ENCODE measurements around the gene ERI3. TPM values are rescaled to one million over a fixed set of nuclear protein-coding genes. Genes with fewer than 3 reads are reported as not detected.

The ERI3 gene
- total RNA-seq, 1 donor from 2014 or later: 79.5 TPM

DNA sequence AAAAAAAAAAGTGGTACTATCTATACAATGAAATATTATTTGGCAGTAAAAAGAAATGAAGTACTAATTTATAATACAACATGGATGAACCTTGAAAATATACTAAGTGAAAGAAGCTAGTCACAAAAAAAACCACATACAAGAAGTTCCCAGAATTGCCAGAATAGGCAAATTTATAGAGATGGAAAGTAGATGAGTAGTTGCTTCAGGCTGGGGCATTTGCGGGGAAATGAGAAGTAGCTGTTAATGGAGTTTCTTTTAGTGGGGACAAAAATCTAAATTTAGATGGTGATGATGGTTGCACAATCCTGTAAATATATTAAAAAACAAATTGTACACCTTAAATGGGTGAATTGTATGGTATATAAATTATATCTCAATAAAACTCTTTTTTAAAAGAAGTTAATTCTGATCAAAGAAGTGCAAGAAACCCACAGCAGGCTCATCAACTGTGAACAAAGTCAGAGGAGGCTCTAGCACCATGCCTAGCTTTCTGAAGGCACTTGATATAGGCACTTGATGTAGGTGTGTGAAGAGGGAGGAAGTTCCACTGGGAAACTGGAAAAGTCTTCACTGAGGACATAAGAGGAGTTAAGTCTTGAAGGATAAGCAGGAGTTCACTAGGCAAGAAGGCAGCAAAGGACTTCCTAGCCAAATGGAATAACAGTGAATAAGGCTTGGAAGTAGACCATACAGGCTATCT lies 89.2 kb downstream of the ERI3 start:
- no peak for DNase-seq (ENCODE audit: low spot score in 2 of 2)
- no peak for FAIRE-seq

DNA sequence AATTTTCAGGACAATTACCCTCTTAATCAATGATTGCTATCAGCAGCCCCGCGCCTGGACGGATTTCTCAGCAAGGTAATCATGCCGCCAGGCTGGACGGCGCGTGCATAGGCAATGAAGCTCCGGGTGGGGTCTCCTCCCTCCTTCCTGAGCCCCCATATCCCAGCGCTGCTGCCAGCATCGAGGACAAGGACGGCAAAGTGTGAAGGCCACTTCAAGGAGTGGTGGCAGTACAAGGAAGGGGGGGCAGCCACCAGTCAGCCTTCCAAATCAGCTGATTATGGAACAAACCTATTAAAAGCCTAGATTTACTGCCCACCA lies 90.6 kb downstream of the ERI3 start:
- DNase-seq (ENCODE audit: low spot score in 2 of 2): no peak
- no peak for FAIRE-seq

DNA sequence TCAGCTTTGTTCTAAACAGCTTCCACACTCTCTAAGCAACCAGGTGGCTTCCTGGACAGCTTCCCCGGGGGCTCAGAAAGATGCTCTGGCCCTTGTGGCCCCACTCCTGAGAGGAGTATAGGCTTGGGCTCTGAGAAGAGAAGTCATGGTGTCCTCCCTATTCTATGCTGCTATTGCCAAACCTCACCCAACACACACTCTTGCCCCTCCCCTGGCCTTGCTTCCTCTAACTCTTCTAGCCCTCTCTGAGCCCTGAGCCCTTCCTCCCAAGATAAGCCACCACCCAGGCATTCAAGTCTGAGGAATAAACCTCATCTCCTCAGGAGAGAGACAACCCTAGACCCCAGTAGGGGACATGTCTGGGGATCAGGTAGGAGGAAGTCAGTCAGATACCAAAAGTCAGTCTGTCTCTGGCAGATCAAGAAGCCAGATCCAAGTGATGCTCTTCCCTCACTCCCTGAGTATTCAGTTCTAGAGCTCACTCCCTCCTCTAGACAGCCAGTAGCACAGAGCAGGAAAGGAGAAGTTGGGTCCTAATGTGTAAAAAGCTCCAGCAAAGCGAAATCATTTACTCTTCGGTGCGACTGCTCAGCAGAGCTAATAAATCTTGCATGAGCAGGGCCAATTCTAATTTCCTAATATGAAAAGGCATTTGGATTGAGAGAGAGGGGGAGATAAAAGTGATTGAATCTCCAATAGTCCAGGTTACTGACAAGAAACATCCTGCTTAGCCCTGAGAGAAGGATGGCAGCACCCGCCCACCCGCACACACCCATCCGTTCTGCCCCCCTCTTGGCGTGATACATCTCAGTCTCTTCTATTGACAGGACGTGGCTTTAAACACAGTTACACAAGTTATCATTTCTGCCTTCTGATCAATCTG lies 91.2 kb downstream of the ERI3 start:
- DNase-seq (ENCODE audit: low spot score in 2 of 2) (no peak), FAIRE-seq (no peak)

DNA sequence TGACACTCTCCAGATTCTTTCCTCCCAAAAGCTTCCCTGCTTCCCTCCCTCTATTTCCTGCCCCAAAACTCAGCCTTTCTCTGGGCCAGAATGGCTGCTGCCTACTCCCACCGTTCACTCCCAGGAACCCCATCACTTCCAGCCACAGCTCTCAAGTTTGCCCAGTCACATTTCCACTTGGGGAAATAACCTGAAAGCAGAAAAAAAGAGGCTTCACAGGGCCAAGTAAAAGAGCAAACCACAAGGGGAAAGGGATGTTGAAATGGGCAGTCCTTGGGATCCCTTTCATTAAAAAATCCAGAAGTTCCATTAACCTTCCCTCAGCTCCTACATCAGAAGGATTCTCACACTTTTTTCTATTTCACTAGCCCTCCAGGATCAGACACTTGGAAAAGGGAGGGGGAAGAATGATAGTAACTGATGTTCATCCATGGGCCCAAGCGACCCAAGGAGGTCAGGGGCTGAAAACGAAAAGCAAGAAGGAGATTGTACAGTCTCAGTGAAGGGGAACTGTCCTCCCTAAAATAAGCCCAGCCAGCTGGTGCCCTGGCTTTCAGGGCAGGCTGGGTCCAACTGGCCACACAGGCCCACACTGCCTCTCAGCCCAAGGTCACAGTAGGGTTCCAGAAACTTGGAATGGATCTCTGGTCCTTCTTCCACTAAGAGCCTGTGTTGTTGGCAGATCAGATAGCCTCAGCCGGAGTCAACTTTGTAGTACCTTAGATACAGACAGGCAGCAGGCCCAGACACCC lies 92.1 kb downstream of the ERI3 start:
- DNase-seq (ENCODE audit: low spot score in 2 of 2): no peak
- no peak for FAIRE-seq

DNA sequence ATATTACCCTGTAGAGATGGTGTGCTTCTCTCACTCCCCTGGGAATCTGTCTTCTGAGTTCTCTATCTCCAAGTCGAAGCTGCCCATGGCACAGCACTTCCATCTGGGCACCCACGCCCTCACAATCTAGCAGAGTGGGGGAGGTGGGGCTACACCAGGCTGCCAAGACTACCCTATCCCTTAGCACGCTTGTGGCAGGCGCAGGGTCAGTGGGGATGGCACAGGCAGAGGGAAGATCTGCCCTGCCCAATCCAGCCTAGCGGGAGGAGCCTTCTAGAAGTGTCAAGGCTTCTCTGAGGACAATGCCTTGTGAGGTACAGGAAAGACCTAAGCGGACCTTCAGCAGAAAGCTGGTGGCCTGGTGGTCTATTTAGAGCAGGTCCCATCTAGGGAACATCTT lies 92.6 kb downstream of the ERI3 start:
- DNase-seq (ENCODE audit: low spot score in 2 of 2): no peak
- no peak for FAIRE-seq

DNA sequence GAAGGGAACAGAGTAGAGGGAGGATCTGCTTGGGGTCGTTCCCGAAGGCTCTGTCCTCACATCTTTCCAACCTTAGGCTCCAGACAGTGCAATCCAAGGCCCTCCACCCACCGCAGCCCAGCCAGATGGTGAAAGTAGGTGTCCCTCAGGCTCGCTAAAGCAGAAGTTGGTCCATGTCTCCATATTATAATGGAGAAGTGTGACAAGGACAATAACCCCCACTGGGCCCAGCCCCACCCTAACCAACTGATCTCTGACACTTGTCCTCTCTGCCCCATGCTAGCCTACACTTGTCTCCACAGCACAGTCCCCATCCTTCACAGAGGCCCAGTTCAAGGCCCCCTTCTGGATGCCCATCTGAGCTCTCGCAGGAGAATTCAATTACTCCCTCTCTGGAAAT lies 93.1 kb downstream of the ERI3 start:
- no peak for DNase-seq (ENCODE audit: low spot score in 2 of 2)
- no peak for FAIRE-seq

DNA sequence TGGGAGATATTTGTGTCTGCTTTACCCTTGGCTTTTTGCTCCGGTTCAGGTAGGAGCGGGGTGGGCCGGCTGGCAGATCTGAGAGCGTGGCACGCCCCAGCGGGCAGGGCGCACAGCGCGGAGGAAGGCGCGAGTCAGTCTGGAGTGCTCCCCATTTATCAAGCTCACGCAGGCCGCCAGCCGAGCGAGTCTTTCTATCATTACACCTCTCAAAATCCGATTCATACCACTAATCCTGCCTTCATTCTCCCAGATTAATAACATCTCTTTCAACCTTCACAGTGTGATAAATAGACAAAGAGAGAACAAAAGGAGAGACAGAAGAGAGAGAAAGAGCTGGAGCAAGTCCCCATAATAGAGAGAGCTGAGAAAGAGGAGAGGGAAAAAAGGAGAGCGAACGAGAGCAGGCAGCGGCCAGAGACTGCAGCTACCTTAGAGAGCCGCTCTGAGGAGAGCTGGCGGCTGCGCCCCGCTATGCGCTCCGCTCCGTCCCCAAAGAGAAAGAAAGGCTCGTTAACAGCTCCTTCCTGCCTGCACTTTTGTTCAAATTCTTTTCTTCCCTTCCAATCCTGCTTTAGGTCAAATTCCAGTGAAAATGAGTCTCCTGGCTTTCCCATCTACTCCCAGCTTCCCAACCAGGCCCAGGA lies 93.8 kb downstream of the ERI3 start:
- DNase-seq (ENCODE audit: low spot score in 2 of 2): no peak
- FAIRE-seq: no peak

DNA sequence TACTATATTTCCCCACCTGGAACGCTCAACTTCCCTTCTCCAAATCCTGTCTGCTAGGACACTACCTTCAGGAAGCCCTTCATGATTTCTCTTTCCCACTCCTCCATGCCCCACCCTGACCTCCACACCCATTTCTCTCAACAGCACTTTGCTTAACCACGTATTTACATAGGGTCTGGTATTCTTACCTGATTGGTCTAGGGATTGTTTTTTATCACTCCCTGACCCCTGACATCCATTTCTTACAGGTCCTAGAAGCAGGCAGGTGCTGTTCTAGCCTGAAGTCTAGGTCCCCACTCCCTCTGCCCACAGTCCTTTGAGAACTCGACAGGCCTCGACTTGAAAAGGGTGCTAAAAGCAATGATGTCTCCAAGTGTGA lies 94.3 kb downstream of the ERI3 start:
- no peak for DNase-seq (ENCODE audit: low spot score in 2 of 2)
- no peak for FAIRE-seq

DNA sequence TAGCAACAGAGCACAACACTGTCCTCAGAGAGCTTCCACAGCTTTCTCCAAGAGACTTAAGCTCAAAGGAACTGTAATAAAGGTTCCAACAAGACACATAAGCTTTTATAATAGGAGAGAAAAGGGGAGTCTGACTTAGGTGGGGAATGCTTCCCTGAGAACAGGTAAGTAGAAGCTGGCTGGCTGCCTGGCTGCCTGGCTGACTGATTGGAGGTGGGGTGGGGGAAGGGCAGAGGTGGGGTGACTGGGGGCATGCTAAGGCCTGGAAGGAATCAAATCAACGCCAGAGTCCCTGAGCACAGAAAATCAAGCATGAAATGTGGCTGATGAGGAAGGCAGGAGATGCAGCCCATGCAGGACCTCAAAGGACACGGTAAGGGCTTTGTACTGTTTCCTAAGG lies 96.0 kb downstream of the ERI3 start:
- FAIRE-seq: no peak

DNA sequence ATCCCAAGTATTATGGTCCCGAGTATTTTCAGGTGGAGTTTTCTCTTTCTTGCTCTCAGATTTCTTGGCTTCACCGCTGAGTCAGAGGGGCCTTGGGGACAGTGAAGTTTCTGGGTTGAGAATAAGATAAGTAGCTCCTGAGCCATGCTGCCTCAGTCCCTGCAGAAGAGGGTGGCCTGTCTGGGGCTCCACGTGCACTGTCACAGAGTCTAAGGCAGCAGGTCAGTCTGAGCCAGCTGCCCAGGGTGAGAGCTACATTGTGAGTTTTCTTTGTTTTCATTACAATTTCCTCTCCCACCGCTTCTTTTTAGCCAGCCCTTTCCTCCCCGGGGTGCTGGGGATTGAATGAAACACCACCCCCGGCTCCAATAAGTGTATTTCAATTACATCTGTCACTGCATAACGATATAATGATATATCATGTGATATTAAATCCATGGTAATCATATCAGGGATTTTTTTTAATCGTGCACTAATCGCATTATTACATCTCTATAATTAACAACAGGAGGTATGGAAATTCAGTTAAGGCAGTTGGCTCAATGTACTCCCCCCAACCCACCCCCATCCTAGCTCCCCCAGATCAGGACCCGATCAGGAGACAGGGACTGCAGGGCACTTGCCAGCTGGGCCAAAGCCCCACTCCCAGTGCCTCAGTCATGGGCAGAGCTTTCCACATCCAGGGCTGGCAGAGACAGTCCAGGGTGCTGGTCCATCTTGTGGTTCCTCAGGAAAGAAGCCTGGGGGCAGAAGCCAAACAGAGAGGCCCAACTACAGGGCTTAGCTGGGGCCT lies 98.1 kb downstream of the ERI3 start:
- FAIRE-seq (no peak), DNase-seq (ENCODE audit: low spot score in 2 of 2) (no peak)

More for the DNA sequence above, 96.0 kb downstream of the ERI3 start:
- DNase-seq (ENCODE audit: low spot score in 2 of 2): no peak

DNA sequence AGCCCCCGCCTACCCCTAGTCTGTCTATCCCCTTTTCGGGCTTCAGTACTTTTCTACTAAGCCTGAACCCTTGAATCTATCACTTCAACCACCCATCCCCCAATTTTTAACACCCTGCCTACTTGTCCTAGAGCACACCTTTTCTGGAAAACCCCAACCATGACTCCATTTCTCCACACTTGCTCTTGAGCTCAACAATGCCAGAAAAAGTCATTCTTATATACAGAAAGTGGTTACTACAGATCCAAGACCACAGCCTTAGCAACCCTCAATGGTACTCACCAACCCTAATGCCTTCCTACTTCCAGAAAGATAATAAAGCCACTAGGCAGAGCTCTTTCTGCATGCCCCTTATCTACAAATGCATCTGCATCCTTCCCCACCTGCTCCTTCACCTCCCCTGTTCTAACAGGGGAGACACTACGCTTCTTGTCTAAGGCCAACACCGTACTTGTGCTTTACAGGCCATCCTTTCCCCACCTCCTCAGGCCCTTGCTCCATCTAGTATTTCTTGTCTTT lies 100.6 kb downstream of the ERI3 start:
- DNase-seq (ENCODE audit: low spot score in 2 of 2): no peak
- FAIRE-seq: no peak

DNA sequence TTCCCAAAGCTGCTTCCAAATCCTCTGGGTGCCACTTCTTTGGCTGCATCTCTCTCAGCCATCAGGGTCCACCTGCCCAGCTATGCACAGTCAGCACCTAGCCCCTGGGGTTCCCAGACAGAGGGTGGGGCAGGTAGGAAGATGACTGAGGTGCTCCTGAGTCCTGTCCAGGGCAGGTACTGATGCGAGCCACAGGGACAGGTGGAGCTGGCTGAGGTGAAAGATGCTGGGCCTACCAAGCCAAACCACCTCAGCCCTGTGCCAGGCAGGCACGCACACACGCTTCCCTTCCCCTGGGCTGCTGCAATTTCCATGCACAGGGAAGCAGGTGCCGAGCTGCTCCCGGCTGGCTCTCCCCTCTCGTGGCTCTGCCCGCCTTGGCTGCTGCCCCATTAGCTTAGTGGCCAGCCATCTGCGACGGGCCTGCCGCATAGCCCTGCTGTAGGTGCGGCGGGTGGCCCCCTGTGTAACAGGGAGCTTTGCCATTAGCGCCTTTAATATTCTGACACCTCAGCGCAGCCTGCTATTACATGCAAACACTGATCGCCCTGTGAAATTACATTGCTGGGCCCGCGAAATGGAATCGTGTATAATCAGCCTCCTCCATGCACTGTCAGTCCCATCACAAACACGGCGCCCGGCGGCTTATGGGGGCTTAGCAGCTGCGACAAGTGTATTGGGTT lies 102.9 kb downstream of the ERI3 start:
- FAIRE-seq: no peak
- no peak for DNase-seq (ENCODE audit: low spot score in 2 of 2)

DNA sequence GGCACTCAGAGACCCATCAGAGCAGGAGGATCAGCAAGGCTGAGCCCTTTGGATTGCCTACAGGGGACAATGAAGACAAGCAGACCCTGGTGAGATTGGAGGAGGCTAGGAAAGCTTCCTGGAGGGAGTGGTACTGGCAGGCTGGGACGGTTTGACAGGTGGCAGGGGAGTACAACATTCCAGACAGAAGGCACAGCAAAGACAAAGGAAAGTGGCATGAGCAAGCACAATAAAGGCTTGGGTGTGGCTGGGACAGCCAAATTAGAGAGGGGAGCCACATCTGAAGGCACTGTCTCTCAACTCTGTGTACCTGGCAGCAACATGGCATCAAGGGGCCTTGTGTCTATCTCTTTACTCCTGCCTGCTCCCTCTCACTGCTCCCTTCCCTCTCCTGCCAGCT lies 103.6 kb downstream of the ERI3 start:
- no peak for FAIRE-seq
- no peak for DNase-seq (ENCODE audit: low spot score in 2 of 2)

DNA sequence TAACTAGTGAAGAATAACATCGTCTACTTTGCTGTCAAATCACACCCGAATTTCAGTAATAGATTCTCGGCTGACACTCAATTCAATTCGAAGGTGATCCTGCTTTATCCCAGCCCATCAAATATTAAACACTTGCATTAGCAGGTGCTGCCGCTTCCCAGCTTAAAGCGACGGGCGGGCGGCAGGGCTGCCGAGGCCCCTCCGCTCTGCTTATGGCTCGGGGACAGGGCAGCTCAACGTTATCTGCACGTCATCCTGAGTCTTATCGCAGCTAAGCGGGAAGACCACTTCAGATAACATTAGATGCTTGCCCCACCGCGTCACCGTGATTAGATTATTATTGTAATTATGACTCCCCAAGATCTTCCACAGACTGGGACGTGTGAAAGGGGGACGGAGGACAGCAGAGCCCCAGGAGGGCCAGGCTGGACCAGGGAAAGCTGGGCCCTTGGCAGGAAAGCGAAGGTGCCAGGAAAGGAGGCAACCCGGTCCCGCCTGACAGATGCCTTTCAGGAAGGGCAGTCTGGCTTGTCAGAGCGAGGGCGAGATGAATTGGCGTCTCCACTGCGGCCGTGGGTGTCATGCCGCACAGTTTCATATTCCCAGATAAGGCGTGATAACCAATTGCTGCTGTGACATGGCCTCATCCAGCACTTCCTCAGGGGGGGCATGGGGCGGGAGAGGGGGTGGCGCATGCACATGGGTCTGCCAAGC lies 104.8 kb downstream of the ERI3 start:
- FAIRE-seq (no peak), DNase-seq (ENCODE audit: low spot score in 2 of 2) (no peak)

DNA sequence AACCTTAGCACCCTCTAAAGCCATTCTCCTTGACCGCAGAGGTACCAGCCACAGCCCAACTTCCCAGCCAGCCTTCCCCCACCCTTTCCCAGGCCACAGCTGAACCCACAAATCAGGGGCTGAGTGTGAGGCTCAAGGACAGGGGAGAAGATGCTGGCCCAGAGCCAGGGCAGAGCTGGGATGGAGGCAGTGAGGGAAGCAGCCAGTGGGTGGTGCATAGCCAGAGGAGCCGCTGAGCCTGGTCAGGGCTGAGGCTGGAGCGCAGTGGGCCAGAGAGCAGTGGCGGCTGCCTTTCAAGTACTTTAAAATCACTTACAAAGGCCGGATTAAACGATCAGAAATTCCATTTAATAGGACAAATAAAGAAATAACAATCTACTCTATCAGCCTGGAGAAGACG lies 105.5 kb downstream of the ERI3 start:
- DNase-seq (ENCODE audit: low spot score in 2 of 2) (peak in 1 of 2 donors; percentile 39), FAIRE-seq (no peak)

DNA sequence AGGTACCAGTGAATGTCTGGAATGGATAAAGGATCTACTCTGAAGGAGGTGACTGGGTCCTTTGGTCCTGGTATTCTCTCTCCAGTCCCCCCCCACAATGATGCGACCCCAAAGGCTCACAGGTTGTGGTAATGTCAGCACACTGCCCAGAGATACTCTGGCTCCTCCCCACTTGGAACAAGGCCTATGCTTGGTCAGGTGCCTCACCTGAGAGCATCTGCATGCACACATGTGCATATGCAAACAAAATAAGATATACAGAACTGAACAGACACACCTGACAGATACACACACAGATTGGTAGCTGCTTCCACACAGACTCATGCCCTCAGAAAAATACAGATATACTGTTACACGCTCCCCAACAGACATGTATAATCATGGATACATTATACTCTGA lies 108.3 kb downstream of the ERI3 start:
- FAIRE-seq (no peak), DNase-seq (ENCODE audit: low spot score in 2 of 2) (no peak)

DNA sequence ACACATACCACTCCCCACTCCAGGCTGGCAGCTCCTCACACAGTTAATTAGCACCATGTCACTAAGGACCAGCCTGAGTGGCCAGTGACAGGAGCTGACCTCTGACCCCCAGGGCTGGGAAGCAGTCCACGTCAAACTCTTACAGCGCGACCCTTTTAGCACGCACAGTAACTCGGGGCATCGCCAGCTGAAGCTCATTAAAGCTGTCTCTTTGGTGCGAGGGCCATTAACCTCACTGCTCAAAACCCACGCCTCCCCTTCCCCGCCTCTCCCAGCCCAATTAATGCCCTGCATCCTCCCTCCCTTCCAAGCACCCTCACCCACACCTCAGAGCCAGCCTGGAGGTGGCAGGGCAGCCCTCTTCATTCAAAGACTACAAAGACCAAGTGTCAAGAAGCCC lies 110.1 kb downstream of the ERI3 start:
- no peak for DNase-seq (ENCODE audit: low spot score in 2 of 2)

DNA sequence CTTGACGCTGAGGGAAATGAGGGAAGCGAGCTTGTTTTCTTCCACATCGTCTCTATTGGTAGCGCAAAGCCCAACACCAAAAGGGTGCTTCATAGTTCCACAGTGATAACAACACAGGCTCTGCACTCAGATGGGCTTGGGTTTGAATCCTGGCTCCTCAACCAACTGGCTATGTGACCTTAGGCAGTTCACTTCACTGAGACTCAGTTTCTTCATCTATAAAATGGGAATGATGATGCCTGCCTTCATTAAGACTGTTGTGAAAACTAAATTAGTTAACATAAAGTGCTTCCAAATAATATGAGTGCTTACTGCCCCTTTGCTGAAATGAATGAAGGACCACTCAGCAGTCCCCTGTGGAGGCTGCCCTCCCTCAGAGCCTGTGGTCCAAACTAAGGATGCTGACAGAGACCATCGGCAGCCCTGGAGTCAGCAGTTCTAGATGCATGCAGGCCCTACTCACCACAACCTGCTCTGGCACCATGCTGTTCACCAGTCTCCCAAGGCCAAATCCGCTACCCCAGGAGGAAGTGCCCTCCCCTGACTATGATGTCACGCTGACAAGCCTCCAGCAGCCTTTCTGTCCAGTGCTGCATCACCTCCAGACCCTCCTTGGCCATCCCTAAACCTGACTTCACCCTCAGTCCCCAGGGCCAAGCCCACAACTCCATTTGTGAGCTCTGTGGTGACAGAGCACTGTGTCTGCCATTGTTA lies 111.1 kb downstream of the ERI3 start:
- DNase-seq (ENCODE audit: low spot score in 2 of 2) (no peak), FAIRE-seq (no peak)

More for the DNA sequence above, 110.1 kb downstream of the ERI3 start:
- FAIRE-seq: no peak

Measured in frontal cortex (tissue), 4 donors.